Kidney (tissue), 14 donors: ENCODE results near the gene HOXD12. TPM values are rescaled to one million over a fixed set of nuclear protein-coding genes. Genes with fewer than 3 reads are reported as not detected.
A peak's percentile ranks its signal among the peaks of the same experiment; 100 is the strongest.

Experiments
- DNase-seq, 5 donors: peaks; one replicate each; pipeline ENCODE4 v3.0.0-alpha.2; 2013 to 2020
- FAIRE-seq: peaks from 2 replicates; lab custom pipeline; 2012; peaks lifted over from hg19 to GRCh38; lab: Jason Lieb, UNC
- H3K27ac ChIP-seq, 2 donors: one replicate each; pipeline ENCODE4 v1.7.0; 2013; ENCODE audit warnings: low read depth in 2 of 2, low read length in 2 of 2, inconsistent platforms in 1 of 2
- H3K27me3 ChIP-seq: one replicate; pipeline ENCODE4 v1.7.1; 2013; ENCODE audit warnings: low read length, inconsistent platforms; ENCODE audit not compliant: control insufficient read depth, insufficient read depth
- H3K36me3 ChIP-seq, 3 donors: one replicate each; pipeline versions ENCODE4 v1.7.0 to v1.7.1; 2013; ENCODE audit warnings: low read length in 3 of 3, control low read depth in 1 of 3, inconsistent platforms in 1 of 3; ENCODE audit not compliant: insufficient read depth in 3 of 3, control insufficient read depth in 2 of 3
- H3K4me1 ChIP-seq, 3 donors: one replicate each; pipeline versions ENCODE4 v1.7.0 to v1.7.1; 2013; ENCODE audit warnings: low read length in 3 of 3, inconsistent platforms in 1 of 3, low read depth in 1 of 3; ENCODE audit not compliant: control insufficient read depth in 2 of 3, insufficient read depth in 2 of 3
- H3K4me3 ChIP-seq, 3 donors: one replicate each; pipeline versions ENCODE4 v1.7.0 to v1.8.1; 2013; ENCODE audit warnings: low read length in 3 of 3, control low read depth in 1 of 3, inconsistent platforms in 1 of 3
- H3K9ac ChIP-seq, 3 donors: one replicate each; pipeline versions ENCODE4 v1.7.0 to v1.7.1; 2013; ENCODE audit warnings: low read length in 3 of 3, control low read depth in 1 of 3, inconsistent platforms in 1 of 3
- H3K9me3 ChIP-seq, 3 donors: one replicate each; pipeline versions ENCODE4 v1.7.0 to v1.7.1; 2013; ENCODE audit warnings: low read length in 3 of 3, control low read depth in 1 of 3, inconsistent platforms in 1 of 3; ENCODE audit not compliant: control insufficient read depth in 2 of 3, insufficient read depth in 1 of 3
- intact Hi-C: fragments of 100-400 bp; cut with DNase I; formaldehyde crosslinking; loops from one replicate; pipeline ENCODE4 v1.11.1; 2022
- polyA plus RNA-seq: library from polyadenylated mRNA; stranded (reverse); fragments of 350-450 nt; fragmentation: Illumina TruSeq; extraction: RNeasy Lipid Tissue Mini Kit (QIAGEN cat#74804); gene quantifications from one replicate; pipeline ENCODE4 v1.2.3, GENCODE V29; 2014; ENCODE audit warnings: low read depth, low replicate concordance; ENCODE audit not compliant: insufficient read depth
- total RNA-seq: library from RNA; stranded (reverse); fragmentation: NEBNext Ultra II Directional; extraction: Animal tissue kit (Norgen Biotek cat#: 25700); gene quantifications from one replicate; pipeline ENCODE4 v1.2.1, GENCODE V29; 2021
- TF ChIP-seq, protein P1 (sequence below): IDR thresholded peaks from 3 replicates; pipeline ENCODE4 v1.5.1; 2012; ENCODE audit warnings: mild to moderate bottlenecking, moderate library complexity, borderline replicate concordance; ENCODE audit not compliant: insufficient read depth; ENCODE audit errors: extremely low read depth
- donor health status: control.
- donor health status: control.
- donor health status: control.
- donor health status: control.
- donor health status: control.
- donor health status: DM: yes; HTN: yes; CAD: no.
- donor health status: Normal renal cell carcinoma (clear cell type).

Gene HOXD12
- total and polyA plus RNA-seq, 2 donors from 2014 or later: not detected

DNA sequence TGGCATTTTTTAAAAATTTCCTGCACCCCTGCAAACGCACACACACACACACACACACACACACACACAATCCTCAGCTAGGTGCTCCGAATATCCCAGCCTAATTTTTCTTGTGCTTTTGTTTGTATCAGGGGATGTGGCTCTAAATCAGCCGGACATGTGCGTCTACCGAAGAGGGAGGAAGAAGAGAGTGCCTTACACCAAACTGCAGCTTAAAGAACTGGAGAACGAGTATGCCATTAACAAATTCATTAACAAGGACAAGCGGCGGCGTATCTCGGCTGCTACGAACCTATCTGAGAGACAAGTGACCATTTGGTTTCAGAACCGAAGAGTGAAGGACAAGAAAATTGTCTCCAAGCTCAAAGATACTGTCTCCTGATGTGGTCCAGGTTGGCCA, 5.2 kb upstream of the HOXD12 start:
- intact Hi-C loops: loop anchor here (5.0 to 10.0 kb wide), 2 partner anchors 410 to 727 kb away; no protein-coding TSS in a partner anchor
- H3K9ac ChIP-seq: no peak overlapping the region
- H3K36me3 ChIP-seq: no peaks in the 10 kb centered on the region
- H3K4me3 ChIP-seq: no peak overlapping the region
- FAIRE-seq: no peak
- peaks cover 0 to 9% (median 5%) of the 10 kb centered on the region in 3 donors for H3K4me1 ChIP-seq
- peaks cover 84% of the 10 kb centered on the region for H3K27me3 ChIP-seq
- TF ChIP-seq, protein P1, sequence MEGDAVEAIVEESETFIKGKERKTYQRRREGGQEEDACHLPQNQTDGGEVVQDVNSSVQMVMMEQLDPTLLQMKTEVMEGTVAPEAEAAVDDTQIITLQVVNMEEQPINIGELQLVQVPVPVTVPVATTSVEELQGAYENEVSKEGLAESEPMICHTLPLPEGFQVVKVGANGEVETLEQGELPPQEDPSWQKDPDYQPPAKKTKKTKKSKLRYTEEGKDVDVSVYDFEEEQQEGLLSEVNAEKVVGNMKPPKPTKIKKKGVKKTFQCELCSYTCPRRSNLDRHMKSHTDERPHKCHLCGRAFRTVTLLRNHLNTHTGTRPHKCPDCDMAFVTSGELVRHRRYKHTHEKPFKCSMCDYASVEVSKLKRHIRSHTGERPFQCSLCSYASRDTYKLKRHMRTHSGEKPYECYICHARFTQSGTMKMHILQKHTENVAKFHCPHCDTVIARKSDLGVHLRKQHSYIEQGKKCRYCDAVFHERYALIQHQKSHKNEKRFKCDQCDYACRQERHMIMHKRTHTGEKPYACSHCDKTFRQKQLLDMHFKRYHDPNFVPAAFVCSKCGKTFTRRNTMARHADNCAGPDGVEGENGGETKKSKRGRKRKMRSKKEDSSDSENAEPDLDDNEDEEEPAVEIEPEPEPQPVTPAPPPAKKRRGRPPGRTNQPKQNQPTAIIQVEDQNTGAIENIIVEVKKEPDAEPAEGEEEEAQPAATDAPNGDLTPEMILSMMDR: no peak
- H3K9me3 ChIP-seq: no peaks in the 10 kb centered on the region
- H3K27ac ChIP-seq: no peak overlapping the region
- DNase-seq: peak in 1 of 5 donors; percentile 41

DNA sequence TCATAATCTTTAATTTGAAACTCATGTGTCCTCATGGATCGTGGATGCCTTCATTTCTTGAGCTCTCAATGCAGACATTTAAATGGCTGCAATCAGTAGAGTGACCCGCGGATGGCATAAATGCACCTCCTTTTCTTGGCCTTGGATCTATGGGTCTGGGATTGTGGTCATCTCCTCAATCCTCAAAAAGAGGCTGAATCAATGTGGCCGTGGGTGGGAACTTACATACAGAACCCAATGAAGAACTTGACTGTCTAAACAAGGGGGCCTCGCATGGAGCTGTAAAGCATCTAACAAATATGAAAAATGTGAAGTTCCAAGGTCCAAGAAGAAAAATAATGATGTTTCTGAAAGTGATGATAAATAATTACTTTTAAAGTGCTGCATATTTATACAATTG, 4.2 kb upstream of the HOXD12 start:
- Histone ChIP-seq H3K9me3 (no peaks in the 10 kb centered on the region), H3K9ac (no peak overlapping the region), H3K27ac (no peak overlapping the region), H3K4me3 (no peak overlapping the region), H3K27me3 (peaks cover 80% of the 10 kb centered on the region), H3K36me3 (no peaks in the 10 kb centered on the region), H3K4me1 (peaks cover 0 to 9% (median 5%) of the 10 kb centered on the region in 3 donors)
- TF ChIP-seq, protein P1: no peak
- FAIRE-seq: no peak
- intact Hi-C loops: loop anchor here (10.0 kb wide), 1 partner anchor 411 kb away; no protein-coding TSS in a partner anchor
- no peak for DNase-seq

DNA sequence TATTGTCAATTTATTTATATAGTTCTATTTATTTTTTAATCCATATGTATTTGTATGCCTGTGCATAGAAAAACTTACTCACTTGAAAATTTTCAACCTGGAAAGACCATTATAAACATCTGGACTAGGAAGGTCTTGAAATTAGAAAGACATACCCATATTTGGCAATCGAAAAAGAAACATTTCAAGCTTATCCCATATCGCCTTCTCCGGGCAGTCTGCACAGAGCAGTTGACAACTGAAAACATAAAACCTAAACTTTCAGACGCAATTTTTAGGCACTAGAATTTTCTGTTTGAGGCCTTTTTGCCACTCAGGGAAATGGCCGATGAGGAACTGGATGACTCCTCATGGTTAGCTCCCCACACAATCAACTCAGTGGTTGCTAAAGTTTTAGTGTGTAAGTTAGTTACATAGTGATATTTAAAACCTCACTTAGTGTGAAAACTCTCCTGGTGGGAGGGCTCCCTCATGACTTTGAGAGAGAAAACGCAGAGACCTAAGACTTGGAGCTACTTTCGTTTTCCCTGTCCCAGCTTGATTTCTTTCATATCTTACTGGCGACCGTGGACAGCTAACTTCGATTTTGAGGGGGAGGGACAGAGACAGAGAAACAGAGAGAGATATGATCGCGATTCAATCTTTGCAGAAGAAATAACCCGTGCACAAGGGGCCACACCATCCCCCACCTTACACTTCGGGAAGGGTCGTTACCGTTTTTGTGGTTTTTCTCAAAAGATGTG, 3.2 kb upstream of the HOXD12 start:
- FAIRE-seq (no peak), DNase-seq (peak in 4 of 5 donors; percentile 42 to 75 (median 56))
- TF ChIP-seq, protein P1: no peak
- Histone ChIP-seq H3K9ac (no peak overlapping the region), H3K4me3 (peak overlapping the region in 2 of 3 donors; percentile 32 to 62), H3K36me3 (no peaks in the 10 kb centered on the region), H3K4me1 (peaks cover 0 to 9% (median 5%) of the 10 kb centered on the region in 3 donors), H3K27ac (no peak overlapping the region), H3K9me3 (no peaks in the 10 kb centered on the region), H3K27me3 (peaks cover 76% of the 10 kb centered on the region)
- intact Hi-C loops: loop anchor here (10.0 kb wide), 1 partner anchor 412 kb away; no protein-coding TSS in a partner anchor
